WERI-Rb-1 (cell line): ENCODE measurements around the gene MUL1.

Experiments used
- DNase-seq: peaks from one replicate; pipeline ENCODE4 v3.0.0-alpha.2; 2020
- H3K27ac ChIP-seq: fragments of 250-450 bp; sonication (Bioruptor Pico); 2 replicates; pipeline ENCODE4 v1.5.1; 2020; ENCODE audit warnings: mild to moderate bottlenecking, moderate library complexity
- H3K27me3 ChIP-seq: fragments of 250-450 bp; sonication (Bioruptor Pico); 2 replicates; pipeline ENCODE4 v1.5.1; 2021; ENCODE audit warnings: mild to moderate bottlenecking, low read depth, moderate library complexity; ENCODE audit not compliant: insufficient read depth, severe bottlenecking
- H3K36me3 ChIP-seq: fragments of 250-450 bp; sonication (Bioruptor Pico); 2 replicates; pipeline ENCODE4 v1.5.1; 2020; ENCODE audit warnings: mild to moderate bottlenecking, moderate library complexity
- H3K4me3 ChIP-seq: 2 replicates; pipeline ENCODE4 v1.5.1; 2011; ENCODE audit warnings: low read depth, mild to moderate bottlenecking, control low read depth, low read length
- H3K9me3 ChIP-seq: fragments of 250-450 bp; sonication (Bioruptor Pico); 2 replicates; pipeline ENCODE4 v1.5.1; 2021; ENCODE audit warnings: mild to moderate bottlenecking, moderate library complexity; ENCODE audit not compliant: severe bottlenecking
- CTCF ChIP-seq: IDR thresholded peaks from 2 replicates; pipeline ENCODE4 v1.5.1; 2011; ENCODE audit warnings: low read depth, mild to moderate bottlenecking, control low read depth, inconsistent platforms, low read length

MUL1 gene

DNA sequence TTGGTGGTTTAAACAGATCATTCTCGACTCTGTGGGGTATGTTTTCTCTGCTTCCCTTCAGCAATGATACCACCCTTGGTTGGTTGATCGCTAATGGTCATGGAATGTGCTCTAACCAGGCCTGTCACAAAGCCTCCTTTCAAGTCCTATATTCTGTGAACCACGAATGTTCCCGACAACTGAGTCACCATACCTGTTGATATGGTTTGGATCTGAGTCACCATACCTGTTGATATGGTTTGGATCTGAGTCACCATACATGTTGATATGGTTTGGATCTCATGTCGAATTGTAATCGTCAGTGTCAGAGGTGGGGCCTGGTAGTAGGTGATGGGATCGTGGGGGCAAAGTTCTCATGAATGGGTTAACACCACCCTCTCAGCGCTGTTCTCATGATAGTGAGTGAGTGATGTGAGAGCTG is 11.7 kb downstream of the MUL1 start:
- Histone ChIP-seq H3K36me3 (peaks cover 24% of the 10 kb centered on the region), H3K27me3 (peaks cover 19% of the 10 kb centered on the region), H3K4me3 (no peak overlapping the region), H3K9me3 (no peaks in the 10 kb centered on the region), H3K27ac (no peak overlapping the region)
- no peak for TF ChIP-seq CTCF
- DNase-seq = no peak

- H3K4me3 ChIP-seq = no peak overlapping the region
- H3K27ac ChIP-seq = no peak overlapping the region
- H3K36me3 ChIP-seq = peaks cover 18% of the 10 kb centered on the region
- TF ChIP-seq CTCF = no peak
- peaks cover 25% of the 10 kb centered on the region for H3K27me3 ChIP-seq
- no peaks in the 10 kb centered on the region for H3K9me3 ChIP-seq
- no peak for DNase-seq
Observed at GRCh38 chr1:20495661-20496060, 12.3 kb downstream of the MUL1 start.

- Histone ChIP-seq H3K9me3 (no peaks in the 10 kb centered on the region), H3K36me3 (peaks cover 9% of the 10 kb centered on the region), H3K27ac (no peak overlapping the region), H3K27me3 (peaks cover 34% of the 10 kb centered on the region), H3K4me3 (no peak overlapping the region)
- no peak for TF ChIP-seq CTCF
- no peak for DNase-seq
Observed at GRCh38 chr1:20494609-20495311, 13.2 kb downstream of the MUL1 start.

DNA sequence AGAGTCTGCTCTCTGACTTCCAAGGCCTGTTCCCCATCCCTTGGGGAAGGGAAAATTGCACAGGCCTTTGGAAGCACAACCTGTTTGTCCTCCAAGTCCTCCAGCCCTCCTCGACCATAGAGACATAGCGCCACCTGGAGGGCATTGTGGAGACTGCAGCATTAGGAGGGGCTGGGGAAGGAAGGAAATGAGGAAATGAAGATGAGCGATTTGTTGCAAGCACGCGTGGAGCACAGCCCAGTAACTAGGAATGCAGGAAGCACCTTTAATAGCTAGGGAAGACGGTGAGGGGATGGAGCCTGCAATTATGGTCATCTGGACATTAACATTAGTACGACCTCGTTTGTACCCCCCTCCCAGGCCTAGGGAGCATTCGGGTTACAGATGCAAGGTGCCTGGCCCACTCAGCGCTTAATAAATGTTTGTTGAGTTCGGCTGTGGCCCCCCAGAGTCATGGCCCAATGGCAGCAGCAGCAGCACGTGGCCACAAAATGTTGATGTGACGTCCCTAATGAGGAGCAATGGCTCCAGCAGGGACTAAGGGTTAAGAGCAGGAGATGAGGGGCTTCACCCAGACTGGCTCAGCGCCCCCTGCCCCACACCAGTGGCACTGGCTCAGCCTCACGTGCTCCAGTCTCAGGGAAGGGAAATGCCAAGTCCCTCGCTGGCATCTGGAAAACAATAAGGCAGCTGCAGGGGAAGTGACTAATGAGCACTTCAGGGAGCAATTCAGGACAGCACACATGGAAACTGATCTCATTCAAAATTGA is 13.9 kb downstream of the MUL1 start:
- peak; percentile 79 for DNase-seq
- no peaks in the 10 kb centered on the region for H3K9me3 ChIP-seq
- H3K36me3 ChIP-seq = peaks cover 1% of the 10 kb centered on the region
- H3K27ac ChIP-seq = no peak overlapping the region
- peaks cover 35% of the 10 kb centered on the region for H3K27me3 ChIP-seq
- H3K4me3 ChIP-seq = peak overlapping the region; percentile 25
- peak; percentile 89 for TF ChIP-seq CTCF

DNA sequence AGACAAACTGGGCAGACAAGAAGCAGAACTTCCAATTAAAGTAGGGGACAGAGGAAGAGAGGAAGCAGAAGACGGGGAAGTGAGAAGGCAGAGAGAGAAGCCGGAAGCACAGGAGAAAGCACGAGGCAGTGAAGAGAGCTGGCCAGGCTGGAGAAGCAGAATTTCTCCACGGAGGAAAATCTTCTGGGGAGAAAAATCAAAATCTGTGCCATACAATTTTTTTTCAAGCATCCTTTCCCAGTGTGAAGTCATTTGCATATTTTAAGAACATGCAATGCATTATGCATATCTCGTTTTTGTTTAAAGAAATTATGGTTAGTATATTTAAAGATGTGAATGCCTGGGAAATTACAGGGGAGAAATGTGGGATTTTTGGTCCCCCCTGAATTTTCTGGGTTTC is 14.6 kb downstream of the MUL1 start:
- DNase-seq = no peak
- H3K27me3 ChIP-seq = peaks cover 42% of the 10 kb centered on the region
- H3K36me3 ChIP-seq = no peaks in the 10 kb centered on the region
- H3K9me3 ChIP-seq = no peaks in the 10 kb centered on the region
- no peak for TF ChIP-seq CTCF
- no peak overlapping the region for H3K27ac ChIP-seq
- H3K4me3 ChIP-seq = no peak overlapping the region
